ENCODE results near the gene HOXA11.

DNA sequence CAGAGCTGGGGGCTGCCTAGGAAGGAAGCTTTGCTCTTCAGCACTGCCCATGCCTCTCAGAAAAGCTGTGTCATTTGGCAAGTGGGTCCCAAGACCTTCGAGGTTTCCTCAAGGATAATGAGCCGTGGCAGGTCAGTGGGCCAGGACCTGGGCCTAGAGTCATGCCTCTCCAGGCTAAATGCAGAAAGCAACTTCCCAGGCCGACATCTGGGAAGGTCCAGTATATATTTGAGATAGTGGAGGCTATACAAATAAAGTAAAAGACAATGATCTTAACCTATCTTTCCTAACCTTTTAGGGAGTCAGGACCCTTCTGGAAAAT, 8.5 kb downstream of the HOXA11 start:
- TF ChIP-seq, protein P1, sequence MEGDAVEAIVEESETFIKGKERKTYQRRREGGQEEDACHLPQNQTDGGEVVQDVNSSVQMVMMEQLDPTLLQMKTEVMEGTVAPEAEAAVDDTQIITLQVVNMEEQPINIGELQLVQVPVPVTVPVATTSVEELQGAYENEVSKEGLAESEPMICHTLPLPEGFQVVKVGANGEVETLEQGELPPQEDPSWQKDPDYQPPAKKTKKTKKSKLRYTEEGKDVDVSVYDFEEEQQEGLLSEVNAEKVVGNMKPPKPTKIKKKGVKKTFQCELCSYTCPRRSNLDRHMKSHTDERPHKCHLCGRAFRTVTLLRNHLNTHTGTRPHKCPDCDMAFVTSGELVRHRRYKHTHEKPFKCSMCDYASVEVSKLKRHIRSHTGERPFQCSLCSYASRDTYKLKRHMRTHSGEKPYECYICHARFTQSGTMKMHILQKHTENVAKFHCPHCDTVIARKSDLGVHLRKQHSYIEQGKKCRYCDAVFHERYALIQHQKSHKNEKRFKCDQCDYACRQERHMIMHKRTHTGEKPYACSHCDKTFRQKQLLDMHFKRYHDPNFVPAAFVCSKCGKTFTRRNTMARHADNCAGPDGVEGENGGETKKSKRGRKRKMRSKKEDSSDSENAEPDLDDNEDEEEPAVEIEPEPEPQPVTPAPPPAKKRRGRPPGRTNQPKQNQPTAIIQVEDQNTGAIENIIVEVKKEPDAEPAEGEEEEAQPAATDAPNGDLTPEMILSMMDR (conservative IDR thresholded peaks at IDR 0.05), result no peak
- no peak for TF ChIP-seq ZFX (IDR thresholded peaks at IDR 0.05)

Measured in C4-2B (cell line).